Neural progenitor cell (in vitro differentiated cells): ENCODE measurements around the gene FRMD8.

Source experiments
- EZH2 ChIP-seq: fragments of 200-600 bp; sonication (generic); IDR thresholded peaks from 2 replicates; pipeline ENCODE4 v1.6.1; 2017; ENCODE audit warnings: antibody characterized with exemption, mild to moderate bottlenecking, moderate library complexity
- EZH2phosphoT487 ChIP-seq: fragments of 200-600 bp; sonication (generic); IDR thresholded peaks from 2 replicates; pipeline ENCODE4 v1.6.1; 2017; ENCODE audit warnings: antibody characterized with exemption
- TF ChIP-seq, protein P1 (sequence below): fragments of 200-600 bp; sonication (generic); IDR thresholded peaks from 2 replicates; pipeline ENCODE4 v1.5.1; 2017; ENCODE audit warnings: antibody characterized with exemption, mild to moderate bottlenecking

DNA sequence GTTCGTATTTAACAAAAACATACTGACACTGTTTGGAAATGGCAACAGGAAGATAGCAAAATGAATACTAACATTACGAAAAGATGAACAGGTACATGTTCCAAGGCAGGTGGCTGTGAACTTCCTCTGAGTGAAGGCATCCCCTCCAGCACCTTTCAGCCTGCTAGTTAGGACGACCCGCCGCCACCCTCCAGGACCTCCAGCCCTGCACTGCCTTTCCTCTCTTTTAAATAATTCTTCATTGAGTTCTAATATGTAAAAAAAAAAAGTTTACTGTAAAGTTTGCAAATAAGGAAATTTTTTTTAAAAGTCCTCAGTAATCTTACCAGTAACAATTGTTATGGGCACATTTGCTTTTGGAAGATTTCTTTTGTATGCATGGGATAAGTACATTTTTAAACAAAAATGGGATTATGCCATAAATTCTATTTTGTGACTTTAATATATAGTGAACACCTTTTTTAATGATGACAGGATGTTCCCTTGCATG, 42.2 kb downstream of the FRMD8 start:
- TF ChIP-seq, protein P1, sequence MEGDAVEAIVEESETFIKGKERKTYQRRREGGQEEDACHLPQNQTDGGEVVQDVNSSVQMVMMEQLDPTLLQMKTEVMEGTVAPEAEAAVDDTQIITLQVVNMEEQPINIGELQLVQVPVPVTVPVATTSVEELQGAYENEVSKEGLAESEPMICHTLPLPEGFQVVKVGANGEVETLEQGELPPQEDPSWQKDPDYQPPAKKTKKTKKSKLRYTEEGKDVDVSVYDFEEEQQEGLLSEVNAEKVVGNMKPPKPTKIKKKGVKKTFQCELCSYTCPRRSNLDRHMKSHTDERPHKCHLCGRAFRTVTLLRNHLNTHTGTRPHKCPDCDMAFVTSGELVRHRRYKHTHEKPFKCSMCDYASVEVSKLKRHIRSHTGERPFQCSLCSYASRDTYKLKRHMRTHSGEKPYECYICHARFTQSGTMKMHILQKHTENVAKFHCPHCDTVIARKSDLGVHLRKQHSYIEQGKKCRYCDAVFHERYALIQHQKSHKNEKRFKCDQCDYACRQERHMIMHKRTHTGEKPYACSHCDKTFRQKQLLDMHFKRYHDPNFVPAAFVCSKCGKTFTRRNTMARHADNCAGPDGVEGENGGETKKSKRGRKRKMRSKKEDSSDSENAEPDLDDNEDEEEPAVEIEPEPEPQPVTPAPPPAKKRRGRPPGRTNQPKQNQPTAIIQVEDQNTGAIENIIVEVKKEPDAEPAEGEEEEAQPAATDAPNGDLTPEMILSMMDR = no peak
- TF ChIP-seq EZH2 (no peak), EZH2phosphoT487 (no peak)
